GM19452 (cell line): Measurements from ENCODE around the gene KLK3.

ENCODE experiments used
- ATAC-seq: cut with Tn5 transposase; IDR thresholded peaks from one replicate; pipeline ENCODE4 v1.9.1; 2021; ENCODE audit not compliant: unreplicated experiment

KLK3 gene

DNA sequence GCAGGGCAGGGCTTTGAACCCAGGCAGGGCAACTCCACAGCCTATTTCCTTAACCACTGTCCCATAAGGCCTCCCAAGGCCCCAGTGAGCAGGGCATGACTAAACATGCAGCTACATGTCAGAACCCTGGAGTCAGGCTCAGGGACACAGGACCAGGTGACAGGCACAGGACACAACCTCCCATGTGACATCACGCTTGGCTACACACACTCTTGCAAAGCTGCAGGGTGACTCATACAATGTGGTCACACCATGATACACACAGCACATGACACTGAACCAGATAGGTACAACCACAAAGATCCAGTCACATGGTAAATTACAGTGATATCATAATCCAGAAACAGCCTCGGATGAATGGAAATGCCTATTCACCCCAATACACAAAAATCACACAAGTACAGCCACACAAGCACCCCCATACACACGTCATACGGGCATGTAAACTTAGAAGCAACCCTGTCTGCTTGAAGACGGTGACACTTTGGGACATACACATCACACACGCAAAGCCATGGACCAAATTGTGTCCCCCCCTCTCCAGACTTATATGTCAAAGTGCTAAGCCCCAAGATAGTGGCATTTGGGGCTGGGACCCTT is 42.0 kb downstream of the KLK3 start:
- peak; percentile 77 for ATAC-seq

DNA sequence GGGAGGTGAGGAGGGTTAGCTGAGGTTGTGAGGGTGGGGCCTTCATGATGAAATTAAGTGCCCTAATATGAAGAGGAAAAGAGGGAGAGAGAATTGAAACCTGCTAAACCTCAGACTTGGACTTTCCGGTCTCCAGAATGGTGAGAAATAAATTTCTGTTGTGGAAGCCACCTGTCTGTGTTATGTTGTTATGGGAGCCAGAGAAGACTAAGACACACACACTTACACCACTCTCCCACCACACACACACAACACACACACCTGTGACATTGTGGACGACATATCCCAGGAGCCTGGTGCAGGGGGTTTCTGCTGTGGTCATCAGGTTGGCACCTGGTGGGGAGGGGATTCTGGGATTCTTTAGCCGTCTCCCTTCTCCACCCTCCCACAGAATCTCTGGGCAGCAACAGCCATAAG is 42.5 kb downstream of the KLK3 start:
- peak; percentile 8 for ATAC-seq

DNA sequence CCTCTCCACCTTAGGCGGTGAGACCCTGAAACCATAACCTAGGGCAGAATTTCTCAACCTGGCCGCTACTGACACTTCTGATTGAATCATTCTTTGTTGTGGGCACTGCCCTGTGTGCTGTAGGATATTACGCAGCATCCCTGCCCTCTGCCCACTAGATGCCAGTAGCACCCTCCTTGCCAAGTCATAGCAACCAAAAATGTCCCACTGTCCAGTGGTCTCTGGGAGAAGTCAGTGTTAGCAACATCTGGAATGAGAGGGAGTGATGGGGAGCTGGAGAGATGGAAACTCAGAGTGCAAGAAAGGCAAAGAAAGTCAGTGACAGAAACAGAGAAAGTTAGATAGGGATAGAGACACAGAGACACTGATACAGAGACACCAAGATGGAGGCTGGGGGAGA is 42.9 kb downstream of the KLK3 start:
- ATAC-seq: no peak

DNA sequence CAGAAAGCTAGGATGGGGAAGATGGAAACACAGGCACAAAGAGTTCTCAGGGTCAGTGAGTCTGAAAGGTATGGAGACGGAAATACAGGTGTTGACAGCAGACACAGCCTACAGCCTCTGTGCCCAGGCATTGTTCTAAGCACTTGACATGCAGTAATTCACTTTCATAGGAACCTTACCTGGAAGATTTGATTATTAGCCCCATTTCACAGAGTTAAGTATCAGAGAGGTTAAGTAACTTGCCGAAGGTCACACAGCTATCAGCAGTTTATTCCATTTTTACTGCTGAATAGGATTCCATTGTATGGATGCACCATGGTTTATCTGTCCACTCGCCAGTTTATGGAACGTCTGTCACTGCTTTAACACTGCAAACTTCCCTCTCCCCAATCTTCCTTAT is 43.3 kb downstream of the KLK3 start:
- no peak for ATAC-seq

DNA sequence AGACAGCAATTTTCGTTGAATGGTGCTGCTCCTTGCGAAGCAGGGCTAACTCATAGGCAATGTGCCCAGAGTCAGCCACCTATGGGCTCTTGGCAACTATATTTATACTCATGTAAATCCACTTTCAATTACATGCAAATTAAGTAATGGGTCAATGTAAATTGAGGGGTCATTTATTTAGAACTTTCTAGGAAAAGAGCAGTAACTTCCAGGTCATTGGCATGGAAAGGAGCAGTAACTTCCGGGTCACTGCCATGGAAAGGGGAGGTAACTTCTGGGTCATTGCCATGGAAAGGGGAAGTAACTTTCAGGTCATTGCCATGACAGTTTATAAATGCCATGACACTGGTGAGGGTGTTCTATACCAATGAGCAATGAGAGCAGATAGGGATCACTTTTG is 44.9 kb downstream of the KLK3 start:
- ATAC-seq: no peak

DNA sequence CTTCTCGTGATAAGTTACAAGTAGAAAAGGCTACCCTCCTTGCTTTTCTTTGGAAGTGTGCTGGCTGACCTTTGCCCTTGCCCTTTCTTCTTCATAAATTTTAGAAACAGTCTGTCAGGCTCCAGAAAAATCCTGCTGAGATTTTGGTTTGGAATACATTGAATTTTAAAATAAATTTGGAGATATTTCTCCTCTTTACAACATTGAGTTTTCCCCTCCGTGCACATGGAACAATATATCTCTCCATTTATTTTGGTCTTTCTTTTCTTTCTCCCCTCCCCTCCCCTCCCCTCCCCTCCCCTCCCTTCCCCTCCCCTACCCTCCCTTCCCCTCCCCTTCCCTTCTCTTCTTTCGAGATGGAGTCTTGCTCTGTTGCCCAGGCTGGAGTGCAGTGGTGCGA is 47.9 kb downstream of the KLK3 start:
- ATAC-seq: no peak

DNA sequence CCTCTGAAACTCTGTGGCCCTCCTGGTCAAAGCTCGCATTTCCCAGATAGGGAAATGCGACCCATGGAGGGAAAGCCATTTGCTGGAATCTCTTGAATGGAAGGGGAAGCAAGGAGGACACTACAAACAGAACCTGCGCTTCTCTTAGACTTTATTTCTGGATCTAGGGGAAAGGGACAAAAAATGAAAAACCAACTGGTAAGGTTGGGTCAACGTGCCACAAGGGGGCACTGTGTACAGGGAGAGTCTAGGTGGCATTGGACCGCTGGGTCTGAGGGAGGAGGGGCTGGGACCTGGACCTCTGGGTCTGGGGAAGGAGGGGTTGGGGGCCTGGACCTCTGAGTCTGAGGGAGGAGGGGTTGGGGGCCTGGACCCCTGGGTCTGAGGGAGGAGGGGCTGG is 51.5 kb downstream of the KLK3 start:
- no peak for ATAC-seq

DNA sequence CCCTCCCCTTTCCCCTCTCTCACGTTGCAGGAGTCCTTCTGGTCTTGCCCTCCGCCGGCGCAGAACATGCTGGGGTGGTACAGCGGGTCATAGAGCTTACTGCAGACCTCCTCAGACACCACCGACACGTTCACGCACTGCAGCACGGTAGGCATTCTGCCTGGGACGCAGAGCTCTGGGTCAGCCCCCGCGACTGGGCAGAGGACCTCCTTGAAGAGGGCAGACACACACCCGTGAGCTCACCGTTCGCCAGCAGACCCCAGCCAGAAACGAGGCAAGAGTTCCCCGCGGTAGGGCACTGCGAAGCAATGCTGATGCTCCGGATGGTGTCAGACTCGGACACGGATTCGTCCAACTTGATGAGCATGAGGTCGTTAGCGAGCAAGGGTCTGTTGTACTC is 53.6 kb downstream of the KLK3 start:
- ATAC-seq: no peak

DNA sequence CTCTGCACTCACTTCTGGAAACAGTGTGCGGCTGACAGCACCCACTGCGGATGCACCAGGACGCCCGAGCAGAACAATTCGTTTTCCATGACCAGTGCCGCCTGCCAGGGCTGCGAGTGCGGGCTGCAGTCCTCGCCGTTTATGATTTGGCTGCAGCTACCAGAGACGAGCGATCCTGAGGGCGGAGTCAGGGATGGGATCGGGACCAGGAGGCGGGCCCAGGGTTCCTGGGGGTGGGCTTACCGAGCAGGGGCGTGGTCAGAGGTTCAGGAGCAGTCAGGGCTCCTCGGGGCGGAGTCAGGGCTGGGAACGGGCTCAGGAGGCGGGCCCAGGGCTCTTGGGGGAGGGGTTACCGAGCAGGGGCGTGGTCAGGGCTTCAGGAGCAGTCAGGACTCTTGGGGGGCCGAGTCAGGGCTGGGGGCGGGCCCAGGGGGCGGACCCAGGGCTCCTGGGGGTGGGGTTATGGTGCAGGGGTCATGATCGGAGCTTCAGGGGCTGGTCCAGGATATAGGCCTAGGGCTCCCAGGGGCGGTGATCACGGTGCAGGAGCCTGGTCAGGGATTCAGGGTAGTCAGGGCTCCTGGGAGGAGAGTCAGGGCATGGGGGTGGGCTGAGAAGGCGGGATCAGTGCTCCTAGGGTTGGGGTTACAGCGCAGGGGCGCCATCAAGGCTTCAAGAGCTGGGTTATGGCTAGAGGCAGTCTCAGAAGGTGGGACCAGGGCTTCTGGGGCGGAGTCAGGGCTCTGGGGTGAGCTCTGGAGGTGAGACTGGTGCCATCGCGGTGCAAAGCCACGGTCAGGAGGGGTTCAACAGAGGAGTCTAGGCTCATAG is 54.7 kb downstream of the KLK3 start:
- ATAC-seq: no peak
